ENCODE data around the gene PDE4B.

DNA sequence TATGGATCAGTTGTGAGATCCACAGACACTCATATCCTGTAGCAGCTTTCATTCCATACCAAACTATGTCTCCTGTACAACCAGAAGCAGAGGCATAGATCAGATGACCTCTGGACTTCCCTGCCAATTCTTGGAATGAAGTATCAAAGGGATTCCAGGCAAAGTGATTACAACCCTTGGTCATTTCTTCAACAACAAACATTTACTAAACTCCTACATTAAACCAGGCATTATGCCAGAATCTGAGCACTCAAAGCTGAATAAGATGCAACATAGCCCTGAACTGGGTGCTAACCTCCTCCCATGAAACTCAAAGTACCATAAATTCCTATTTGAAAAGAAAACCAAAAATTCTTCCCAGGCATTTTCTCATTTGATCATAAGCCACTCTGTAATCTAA lies 620.0 kb downstream of the PDE4B start:
- TF ChIP-seq GATA3 (IDR thresholded peaks at IDR 0.05; ENCODE audit: borderline replicate concordance): no peak
- no peak for TF ChIP-seq MYC (IDR thresholded peaks at IDR 0.05; ENCODE audit: borderline replicate concordance, low read length)
- TF ChIP-seq, protein P1, sequence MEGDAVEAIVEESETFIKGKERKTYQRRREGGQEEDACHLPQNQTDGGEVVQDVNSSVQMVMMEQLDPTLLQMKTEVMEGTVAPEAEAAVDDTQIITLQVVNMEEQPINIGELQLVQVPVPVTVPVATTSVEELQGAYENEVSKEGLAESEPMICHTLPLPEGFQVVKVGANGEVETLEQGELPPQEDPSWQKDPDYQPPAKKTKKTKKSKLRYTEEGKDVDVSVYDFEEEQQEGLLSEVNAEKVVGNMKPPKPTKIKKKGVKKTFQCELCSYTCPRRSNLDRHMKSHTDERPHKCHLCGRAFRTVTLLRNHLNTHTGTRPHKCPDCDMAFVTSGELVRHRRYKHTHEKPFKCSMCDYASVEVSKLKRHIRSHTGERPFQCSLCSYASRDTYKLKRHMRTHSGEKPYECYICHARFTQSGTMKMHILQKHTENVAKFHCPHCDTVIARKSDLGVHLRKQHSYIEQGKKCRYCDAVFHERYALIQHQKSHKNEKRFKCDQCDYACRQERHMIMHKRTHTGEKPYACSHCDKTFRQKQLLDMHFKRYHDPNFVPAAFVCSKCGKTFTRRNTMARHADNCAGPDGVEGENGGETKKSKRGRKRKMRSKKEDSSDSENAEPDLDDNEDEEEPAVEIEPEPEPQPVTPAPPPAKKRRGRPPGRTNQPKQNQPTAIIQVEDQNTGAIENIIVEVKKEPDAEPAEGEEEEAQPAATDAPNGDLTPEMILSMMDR (IDR thresholded peaks at IDR 0.05): no peak
- TF ChIP-seq JUN (IDR thresholded peaks at IDR 0.05): no peak
- no peak for TF ChIP-seq BCL3 (IDR thresholded peaks at IDR 0.05)
- no peak for TF ChIP-seq MAX (IDR thresholded peaks at IDR 0.05)

Measured in A549 (cell line).